Panc1 (cell line): Measurements from ENCODE around the gene ACOX3.

Experiments
- POLR2AphosphoS5 ChIP-seq: IDR thresholded peaks from 2 replicates; pipeline ENCODE4 v1.6.1; 2012; ENCODE audit warnings: mild to moderate bottlenecking, low read depth, low read length, moderate library complexity
- TF ChIP-seq, protein P1 (sequence below): fragments of 450-650 bp; IDR thresholded peaks from 2 replicates; pipeline ENCODE4 v1.5.1; 2017; ENCODE audit warnings: mild to moderate bottlenecking

DNA sequence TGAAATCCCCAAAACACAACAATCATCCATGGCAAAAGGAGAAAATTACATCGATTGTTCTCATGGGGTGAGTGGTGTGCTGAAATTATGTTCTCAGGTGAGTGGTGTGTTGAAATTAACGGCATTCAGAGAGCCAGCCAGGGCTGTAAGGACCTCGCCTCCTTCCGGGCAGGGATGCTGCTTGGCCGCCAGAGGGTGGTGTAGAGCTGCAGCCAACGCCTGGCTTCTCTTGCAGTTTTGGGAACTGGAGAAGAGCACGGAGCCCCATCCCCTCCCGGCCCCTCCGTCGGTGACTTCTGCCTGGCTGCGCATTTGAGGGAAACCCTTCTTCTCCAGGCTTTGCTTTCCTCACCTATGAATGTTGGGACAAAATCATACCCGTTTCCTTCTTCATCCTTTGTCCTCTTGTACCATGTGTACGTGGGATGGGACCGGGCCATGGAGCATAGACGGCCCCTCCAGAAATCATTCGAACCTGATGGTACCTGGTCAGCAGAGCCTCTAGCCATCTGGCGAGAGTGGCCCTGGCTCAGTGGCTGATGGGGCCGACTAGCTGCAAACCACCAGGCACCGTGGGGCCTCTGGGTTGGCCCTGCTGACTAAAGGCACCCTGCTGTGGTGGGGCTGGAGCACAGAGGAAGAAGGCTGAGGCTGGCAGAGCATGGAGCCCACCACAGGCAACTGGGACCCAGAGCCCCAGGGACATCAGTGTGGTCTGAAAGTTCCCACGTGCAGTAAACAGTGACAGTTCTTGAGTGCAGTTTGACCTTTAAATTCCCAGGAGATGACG lies 28.4 kb upstream of the ACOX3 start:
- TF ChIP-seq, protein P1, sequence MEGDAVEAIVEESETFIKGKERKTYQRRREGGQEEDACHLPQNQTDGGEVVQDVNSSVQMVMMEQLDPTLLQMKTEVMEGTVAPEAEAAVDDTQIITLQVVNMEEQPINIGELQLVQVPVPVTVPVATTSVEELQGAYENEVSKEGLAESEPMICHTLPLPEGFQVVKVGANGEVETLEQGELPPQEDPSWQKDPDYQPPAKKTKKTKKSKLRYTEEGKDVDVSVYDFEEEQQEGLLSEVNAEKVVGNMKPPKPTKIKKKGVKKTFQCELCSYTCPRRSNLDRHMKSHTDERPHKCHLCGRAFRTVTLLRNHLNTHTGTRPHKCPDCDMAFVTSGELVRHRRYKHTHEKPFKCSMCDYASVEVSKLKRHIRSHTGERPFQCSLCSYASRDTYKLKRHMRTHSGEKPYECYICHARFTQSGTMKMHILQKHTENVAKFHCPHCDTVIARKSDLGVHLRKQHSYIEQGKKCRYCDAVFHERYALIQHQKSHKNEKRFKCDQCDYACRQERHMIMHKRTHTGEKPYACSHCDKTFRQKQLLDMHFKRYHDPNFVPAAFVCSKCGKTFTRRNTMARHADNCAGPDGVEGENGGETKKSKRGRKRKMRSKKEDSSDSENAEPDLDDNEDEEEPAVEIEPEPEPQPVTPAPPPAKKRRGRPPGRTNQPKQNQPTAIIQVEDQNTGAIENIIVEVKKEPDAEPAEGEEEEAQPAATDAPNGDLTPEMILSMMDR = peak; percentile 93
- TF ChIP-seq POLR2AphosphoS5 = no peak
